Stimulated activated naive CD8-positive, alpha-beta T cell treated with anti-CD3 and anti-CD28 coated beads, Interleukin-15, amount 100 ng/mL, for 72 hours (primary cell): ENCODE measurements around the gene TNS1.

ENCODE experiments used
- ATAC-seq: fragments of 150-1000 bp; cut with Tn5 transposase; 2 replicates; pipeline ENCODE4 v1.10.0; 2021; ENCODE audit warnings: mild to moderate bottlenecking, moderate library complexity
- DNase-seq, 2 donors: peaks; one replicate each; pipeline ENCODE4 v3.0.0; 2021 to 2022
- H3K27ac Mint-ChIP-seq, 2 donors: one replicate each; pipeline ENCODE4 v1.8.0; 2022; ENCODE audit warnings: mild to moderate bottlenecking in 2 of 2, mixed read lengths in 2 of 2, moderate library complexity in 2 of 2
- H3K27me3 Mint-ChIP-seq: one replicate; pipeline ENCODE4 v1.8.0; 2022; ENCODE audit warnings: mixed read lengths
- H3K4me1 Mint-ChIP-seq: one replicate; pipeline ENCODE4 v1.8.0; 2022; ENCODE audit warnings: mild to moderate bottlenecking, mixed read lengths
- H3K4me3 Mint-ChIP-seq, 2 donors: one replicate each; pipeline ENCODE4 v1.8.0; 2022; ENCODE audit warnings: mild to moderate bottlenecking in 2 of 2, mixed read lengths in 2 of 2, moderate library complexity in 1 of 2
- H3K9me3 Mint-ChIP-seq, 2 donors: one replicate each; pipeline ENCODE4 v1.8.0; 2022; ENCODE audit warnings: mixed read lengths in 2 of 2

TNS1 gene

DNA sequence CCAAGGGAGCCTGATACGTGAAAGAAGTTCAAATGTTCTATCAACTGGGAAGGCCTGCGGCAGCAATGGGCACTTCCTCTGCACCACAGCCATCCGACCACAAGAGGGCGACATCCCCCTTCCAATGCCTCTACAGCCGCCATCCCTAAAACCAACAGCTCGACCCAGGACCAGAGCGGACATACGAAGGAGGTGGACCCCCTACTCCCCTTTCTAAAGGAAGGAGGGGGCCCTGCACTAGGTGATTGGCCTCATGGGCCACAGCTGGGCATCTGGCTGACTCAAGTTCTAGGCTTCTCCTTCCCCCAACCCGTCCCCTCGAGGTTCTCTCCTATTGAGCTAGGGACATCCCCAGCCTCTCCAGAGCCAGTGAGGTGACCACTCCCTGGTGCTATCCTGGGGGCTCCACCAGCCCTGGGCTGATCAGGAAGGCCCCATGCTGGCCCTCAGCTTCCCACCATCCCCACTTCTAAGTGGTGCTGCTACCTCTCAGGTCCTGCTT lies 217.2 kb downstream of the TNS1 start:
- Mint-ChIP-seq H3K9me3 (peaks cover 0 to 8% of the 10 kb centered on the region in 2 donors), H3K4me3 (peak overlapping the region in 1 of 2 donors; percentile 33), H3K4me1 (peaks cover 28% of the 10 kb centered on the region), H3K27me3 (peaks cover 8% of the 10 kb centered on the region), H3K27ac (peak overlapping the region in 1 of 2 donors; percentile 14)
- DNase-seq, result peak; percentile 75 to 76
- peak; percentile 64 for ATAC-seq

GRCh38 chr2:217784996-217785543 lies 217.7 kb downstream of the TNS1 start:
- ATAC-seq (peak; percentile 39), DNase-seq (no peak)
- no peak overlapping the region for H3K4me3 Mint-ChIP-seq
- peaks cover 8% of the 10 kb centered on the region for H3K27me3 Mint-ChIP-seq
- peaks cover 0 to 8% of the 10 kb centered on the region in 2 donors for H3K9me3 Mint-ChIP-seq
- peak overlapping the region in 1 of 2 donors; percentile 14 for H3K27ac Mint-ChIP-seq
- peaks cover 25% of the 10 kb centered on the region for H3K4me1 Mint-ChIP-seq

DNA sequence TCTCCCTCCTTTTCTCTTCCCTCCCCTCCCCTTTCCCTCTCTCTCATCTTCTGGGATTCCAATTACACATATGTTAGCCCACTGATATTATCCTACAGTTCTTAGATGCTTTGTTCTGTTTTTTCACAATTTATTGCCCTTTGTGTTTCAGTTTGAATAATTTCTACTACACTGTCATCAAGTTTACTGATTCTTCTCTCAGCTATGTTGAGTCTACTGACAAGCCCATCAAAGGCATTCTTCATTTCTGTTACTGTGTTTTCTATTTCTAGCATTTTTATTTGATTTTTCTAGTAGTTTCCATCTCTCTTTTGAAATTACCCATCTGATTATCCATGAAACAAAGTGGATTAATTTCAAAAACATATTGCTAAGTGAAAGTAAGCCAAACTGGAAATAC lies 219.6 kb downstream of the TNS1 start:
- no peak for ATAC-seq
- Mint-ChIP-seq H3K9me3 (peaks cover 0 to 8% of the 10 kb centered on the region in 2 donors), H3K27me3 (peaks cover 8% of the 10 kb centered on the region), H3K27ac (no peak overlapping the region), H3K4me3 (no peak overlapping the region), H3K4me1 (peaks cover 12% of the 10 kb centered on the region)
- DNase-seq, result no peak

DNA sequence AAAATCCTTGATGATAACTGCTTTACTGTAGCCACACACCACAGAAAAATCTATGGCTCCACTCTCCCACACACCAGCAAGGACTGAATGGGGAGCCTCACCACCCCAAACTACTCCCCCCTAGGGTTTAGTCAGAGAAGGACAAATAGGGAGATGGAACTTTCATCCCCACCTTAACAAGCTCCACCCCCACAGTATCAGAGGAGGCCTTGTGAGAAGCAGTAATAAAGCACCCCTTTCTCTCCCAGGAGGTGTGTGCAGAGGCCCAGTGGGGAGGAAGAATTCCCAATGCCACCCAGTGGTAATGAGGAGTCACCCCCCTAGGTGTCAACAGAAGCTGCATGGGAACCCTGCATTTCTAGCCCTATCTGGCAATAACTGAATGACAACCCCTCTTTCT lies 224.9 kb downstream of the TNS1 start:
- Mint-ChIP-seq H3K9me3 (peaks cover 0 to 2% of the 10 kb centered on the region in 2 donors), H3K4me3 (no peak overlapping the region), H3K27ac (no peak overlapping the region), H3K27me3 (peaks cover 1% of the 10 kb centered on the region), H3K4me1 (no peaks in the 10 kb centered on the region)
- ATAC-seq, result no peak
- no peak for DNase-seq

DNA sequence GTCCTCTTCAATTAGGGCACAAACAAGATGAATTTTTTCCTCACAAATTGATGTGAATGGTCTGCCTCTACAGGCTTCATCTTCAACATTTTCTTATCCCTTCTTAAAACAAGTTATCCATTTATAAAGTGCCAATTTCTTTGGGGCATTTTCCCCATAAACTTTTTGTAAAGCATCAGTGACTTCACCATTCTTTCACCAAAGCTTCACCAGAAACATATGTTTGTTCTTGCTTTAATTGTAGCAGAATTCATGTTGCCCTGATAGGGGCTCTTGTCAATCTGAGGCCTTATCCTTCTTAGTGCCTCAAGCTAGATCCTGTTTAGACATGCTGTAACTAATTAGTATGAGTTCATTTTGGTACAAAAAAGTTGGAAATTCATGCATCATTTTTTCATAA lies 226.2 kb downstream of the TNS1 start:
- H3K9me3 Mint-ChIP-seq, result no peaks in the 10 kb centered on the region
- H3K27me3 Mint-ChIP-seq, result no peaks in the 10 kb centered on the region
- H3K4me3 Mint-ChIP-seq, result no peak overlapping the region
- no peak overlapping the region for H3K27ac Mint-ChIP-seq
- DNase-seq (no peak), ATAC-seq (no peak)
- H3K4me1 Mint-ChIP-seq, result no peaks in the 10 kb centered on the region

DNA sequence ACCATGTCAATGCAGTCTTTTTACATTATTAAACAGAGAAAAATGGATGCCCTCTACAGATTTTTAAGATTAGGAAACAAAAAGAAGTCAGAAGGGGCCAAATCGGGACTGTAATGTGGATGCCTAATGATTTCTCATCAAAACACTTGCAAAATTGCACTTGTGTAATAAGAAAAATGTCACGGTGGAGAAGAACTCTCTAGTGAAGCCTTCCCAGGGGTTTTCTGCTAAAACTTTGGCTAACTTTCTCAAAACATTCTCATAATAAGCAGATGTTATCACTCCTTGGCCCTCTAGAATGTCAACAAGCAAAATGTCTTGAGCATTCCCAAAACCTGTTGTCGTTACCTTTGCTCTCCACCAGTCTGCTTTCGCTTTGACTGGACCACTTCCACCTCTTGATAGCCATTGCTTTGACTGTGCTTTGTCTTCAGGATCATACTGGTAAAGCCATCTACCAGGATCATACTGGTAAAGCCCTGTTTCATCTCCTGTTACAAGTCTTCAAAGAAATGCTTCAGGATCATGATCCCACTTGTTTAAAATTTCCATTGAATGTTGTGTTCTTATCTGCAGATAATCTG lies 226.8 kb downstream of the TNS1 start:
- Mint-ChIP-seq H3K4me1 (no peaks in the 10 kb centered on the region), H3K4me3 (no peak overlapping the region), H3K27ac (no peak overlapping the region), H3K27me3 (no peaks in the 10 kb centered on the region), H3K9me3 (no peaks in the 10 kb centered on the region)
- ATAC-seq (no peak), DNase-seq (no peak)

- H3K4me3 Mint-ChIP-seq, result no peak overlapping the region
- no peaks in the 10 kb centered on the region for H3K9me3 Mint-ChIP-seq
- no peak for ATAC-seq
- no peaks in the 10 kb centered on the region for H3K27me3 Mint-ChIP-seq
- no peak overlapping the region for H3K27ac Mint-ChIP-seq
- no peak for DNase-seq
- no peaks in the 10 kb centered on the region for H3K4me1 Mint-ChIP-seq
Measured at GRCh38 chr2:217774232-217774631, 228.6 kb downstream of the TNS1 start.

- Mint-ChIP-seq H3K4me3 (no peak overlapping the region), H3K27ac (no peak overlapping the region), H3K27me3 (no peaks in the 10 kb centered on the region), H3K4me1 (no peaks in the 10 kb centered on the region), H3K9me3 (no peaks in the 10 kb centered on the region)
- DNase-seq, result no peak
- no peak for ATAC-seq
Measured at GRCh38 chr2:217773539-217773938, 229.3 kb downstream of the TNS1 start.

DNA sequence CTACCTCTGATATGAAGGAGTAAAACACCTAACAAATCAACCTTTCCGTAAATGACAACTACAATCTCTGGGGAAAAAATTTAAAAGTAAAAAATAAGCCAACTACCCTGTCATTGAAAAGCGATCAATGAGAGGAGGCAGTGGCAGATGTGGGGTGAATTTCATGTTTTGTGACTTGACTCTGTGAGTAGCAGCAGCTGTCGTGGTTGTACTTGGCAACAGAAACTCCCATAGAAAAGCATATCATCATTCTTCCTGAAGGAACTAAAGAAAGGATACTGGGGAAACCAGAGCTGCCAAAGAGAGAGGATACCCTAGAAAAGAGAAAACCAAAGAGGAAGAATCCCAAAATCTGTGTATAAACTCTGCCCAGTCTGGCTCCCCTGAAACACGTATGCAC lies 236.4 kb downstream of the TNS1 start:
- Mint-ChIP-seq H3K4me1 (no peaks in the 10 kb centered on the region), H3K9me3 (peaks cover 15 to 19% of the 10 kb centered on the region in 2 donors), H3K4me3 (no peak overlapping the region), H3K27me3 (peaks cover 7% of the 10 kb centered on the region), H3K27ac (no peak overlapping the region)
- DNase-seq (no peak), ATAC-seq (no peak)

GRCh38 chr2:217761645-217762277 lies 241.0 kb downstream of the TNS1 start:
- no peak for DNase-seq
- Mint-ChIP-seq H3K27me3 (peaks cover 7% of the 10 kb centered on the region), H3K4me3 (no peak overlapping the region), H3K27ac (no peak overlapping the region), H3K9me3 (peaks cover 24 to 34% of the 10 kb centered on the region in 2 donors), H3K4me1 (peaks cover 13% of the 10 kb centered on the region)
- ATAC-seq, result no peak

DNA sequence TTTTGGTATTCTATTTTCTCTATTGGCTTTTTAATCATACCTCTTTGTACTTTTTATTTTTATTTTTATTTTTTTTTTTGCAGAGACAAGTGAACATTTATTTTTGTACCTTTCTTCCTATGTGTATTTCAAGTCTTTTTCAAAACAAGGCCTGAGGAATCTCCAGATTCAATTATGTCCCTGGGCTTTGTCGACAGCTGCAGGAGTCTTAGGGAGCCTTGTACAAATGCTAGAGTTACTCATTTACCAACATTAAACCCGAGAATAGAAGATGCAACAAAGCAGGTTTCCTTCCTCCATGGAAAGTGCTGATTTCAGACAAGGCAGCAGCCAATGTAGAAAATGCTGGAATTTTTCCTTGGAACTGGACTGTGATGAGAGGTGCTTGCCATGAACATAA lies 242.8 kb downstream of the TNS1 start:
- Mint-ChIP-seq H3K4me1 (peaks cover 28% of the 10 kb centered on the region), H3K9me3 (peaks cover 24 to 34% of the 10 kb centered on the region in 2 donors), H3K4me3 (no peak overlapping the region), H3K27ac (no peak overlapping the region), H3K27me3 (no peaks in the 10 kb centered on the region)
- no peak for ATAC-seq
- DNase-seq, result no peak

DNA sequence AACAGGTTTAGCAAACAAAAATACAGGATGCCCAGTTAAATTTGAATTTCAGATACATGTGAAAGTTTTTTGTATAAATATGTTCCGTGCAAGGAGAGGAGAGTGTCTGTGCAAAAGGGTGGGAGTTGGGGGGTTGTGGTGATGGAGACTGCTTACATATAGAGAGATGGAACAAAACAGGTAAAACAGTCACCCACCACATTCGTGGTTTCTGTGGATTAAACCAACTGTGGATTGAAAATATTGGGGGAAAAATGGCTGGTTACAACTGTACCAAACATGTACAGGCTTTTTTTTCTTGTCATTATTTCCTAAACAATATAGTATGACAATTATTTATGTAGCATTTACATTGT lies 245.7 kb downstream of the TNS1 start:
- H3K4me3 Mint-ChIP-seq, result peak overlapping the region; percentile 66 to 77
- peak; percentile 60 for ATAC-seq
- H3K9me3 Mint-ChIP-seq, result peaks cover 16 to 20% of the 10 kb centered on the region in 2 donors
- peaks cover 40% of the 10 kb centered on the region for H3K4me1 Mint-ChIP-seq
- peak overlapping the region in 1 of 2 donors; percentile 86 for H3K27ac Mint-ChIP-seq
- DNase-seq, result peak; percentile 23 to 33
- H3K27me3 Mint-ChIP-seq, result no peaks in the 10 kb centered on the region

DNA sequence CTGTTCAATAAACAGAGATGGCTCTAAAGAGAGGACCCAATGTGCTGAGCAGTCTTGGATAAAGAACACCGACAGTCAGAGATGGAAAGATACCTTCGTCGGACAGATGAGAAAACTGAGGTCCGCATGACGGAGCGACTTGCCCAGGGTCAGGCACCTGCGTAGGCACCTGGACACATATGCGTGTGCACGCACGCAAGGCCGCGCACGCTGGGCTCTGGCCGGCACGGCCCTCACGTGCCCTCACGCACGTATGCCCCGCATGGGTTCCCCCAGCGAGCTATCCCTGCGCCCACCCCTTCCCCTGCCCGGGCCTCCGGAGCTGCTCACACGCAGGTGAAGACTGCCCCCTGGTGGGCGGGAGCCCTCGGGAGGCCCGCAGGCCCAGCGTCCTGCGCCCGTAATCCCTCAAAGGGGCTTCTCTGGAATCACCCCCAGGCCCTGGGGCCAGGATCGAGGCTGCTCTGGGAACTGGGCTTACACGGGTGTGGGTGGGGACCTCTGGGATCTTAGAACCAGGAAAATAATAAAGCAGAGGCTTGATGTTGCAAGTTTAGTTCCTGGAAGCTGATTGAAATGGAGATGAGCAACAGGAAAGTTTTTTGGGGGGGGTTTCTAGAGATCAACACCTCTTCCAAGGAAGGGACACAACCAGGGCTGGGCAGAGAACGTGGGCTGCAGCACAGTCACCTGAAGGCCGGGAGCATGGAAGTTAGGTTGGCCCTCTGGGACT lies 246.3 kb downstream of the TNS1 start:
- Mint-ChIP-seq H3K27me3 (no peaks in the 10 kb centered on the region), H3K9me3 (peaks cover 16 to 17% of the 10 kb centered on the region in 2 donors), H3K4me1 (peaks cover 45% of the 10 kb centered on the region), H3K4me3 (peak overlapping the region; percentile 66 to 77), H3K27ac (peak overlapping the region; percentile 73 to 86)
- DNase-seq (peak; percentile 77 to 82), ATAC-seq (peak; percentile 87)

DNA sequence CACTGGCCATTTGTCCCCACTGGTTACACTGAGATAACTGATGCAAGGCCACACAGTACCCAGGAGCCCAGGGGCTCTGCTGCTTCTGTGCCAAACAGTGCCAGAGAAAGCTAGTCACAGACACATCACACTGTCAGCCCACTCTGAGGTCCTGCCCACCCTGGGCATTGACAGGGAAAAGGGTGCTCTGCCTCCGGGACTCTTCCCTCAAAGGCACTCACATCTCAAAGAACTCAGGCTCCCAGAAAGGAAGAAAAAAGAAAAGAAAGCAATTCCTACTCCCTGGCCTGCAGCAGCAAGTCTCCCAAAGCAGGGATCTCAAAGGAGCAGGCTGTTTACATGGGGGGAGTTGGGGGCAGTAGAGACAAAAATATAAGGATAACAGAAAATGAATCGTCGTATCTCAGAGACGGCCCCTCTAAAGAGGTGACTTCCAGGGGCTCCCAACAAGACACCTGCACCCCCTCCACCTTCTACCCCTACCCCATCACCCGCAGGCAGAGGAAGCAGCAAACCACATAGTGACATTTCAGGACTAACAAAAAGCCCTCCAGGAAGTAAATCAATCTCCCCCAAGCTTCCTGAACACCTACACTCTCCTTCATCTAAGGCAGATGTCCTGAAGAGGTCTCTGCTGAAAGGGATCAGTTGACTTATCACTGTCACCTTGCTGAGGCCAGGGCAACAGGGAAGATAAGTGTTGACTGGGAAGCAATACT lies 247.6 kb downstream of the TNS1 start:
- DNase-seq, result no peak
- Mint-ChIP-seq H3K4me1 (peaks cover 45% of the 10 kb centered on the region), H3K4me3 (peak overlapping the region; percentile 45 to 77), H3K27me3 (no peaks in the 10 kb centered on the region), H3K9me3 (peaks cover 6 to 11% of the 10 kb centered on the region in 2 donors), H3K27ac (peak overlapping the region in 1 of 2 donors; percentile 36)
- ATAC-seq, result no peak

- DNase-seq (no peak), ATAC-seq (no peak)
- H3K9me3 Mint-ChIP-seq, result peaks cover 0 to under 1% of the 10 kb centered on the region in 2 donors
- no peaks in the 10 kb centered on the region for H3K27me3 Mint-ChIP-seq
- H3K27ac Mint-ChIP-seq, result no peak overlapping the region
- peaks cover 45% of the 10 kb centered on the region for H3K4me1 Mint-ChIP-seq
- no peak overlapping the region for H3K4me3 Mint-ChIP-seq
Measured at GRCh38 chr2:217753460-217754200, 249.2 kb downstream of the TNS1 start.
